ENCODE data around the gene PTPRT.
"Not testable (repeated sequence)": the region's sequence is repeated elsewhere in the genome, so short reads cannot be mapped to it uniquely, and the experiment has no call there.

PTPRT gene

GRCh38 chr20:42959996-42960395 lies 229.7 kb downstream of the PTPRT start:
- no peak for DNase-seq

- DNase-seq: no peak
Measured at GRCh38 chr20:42958367-42959069, 231.2 kb downstream of the PTPRT start.

- no peak for DNase-seq
Measured at GRCh38 chr20:42957704-42958095, 232.0 kb downstream of the PTPRT start.

- DNase-seq: no peak
Measured at GRCh38 chr20:42957018-42957703, 232.5 kb downstream of the PTPRT start.

- DNase-seq: no peak
Measured at GRCh38 chr20:42955713-42956112, 234.0 kb downstream of the PTPRT start.

- DNase-seq: no peak
Measured at GRCh38 chr20:42954951-42955350, 234.8 kb downstream of the PTPRT start.

- DNase-seq: no peak
Measured at GRCh38 chr20:42949950-42950349, 239.8 kb downstream of the PTPRT start.

- DNase-seq: no peak
Measured at GRCh38 chr20:42945234-42945994, 244.3 kb downstream of the PTPRT start.

- no peak for DNase-seq
Measured at GRCh38 chr20:42941629-42942028, 248.1 kb downstream of the PTPRT start.

GRCh38 chr20:42938441-42939205 lies 251.1 kb downstream of the PTPRT start:
- no peak for DNase-seq

- no peak for DNase-seq
Measured at GRCh38 chr20:42936482-42936881, 253.2 kb downstream of the PTPRT start.

GRCh38 chr20:42924215-42924614 lies 265.5 kb downstream of the PTPRT start:
- DNase-seq: no peak

- DNase-seq: no peak
Measured at GRCh38 chr20:42923348-42923918, 266.3 kb downstream of the PTPRT start.

- no peak for DNase-seq
Measured at GRCh38 chr20:42920776-42921175, 268.9 kb downstream of the PTPRT start.

- DNase-seq: no peak
Measured at GRCh38 chr20:42919316-42919715, 270.4 kb downstream of the PTPRT start.

GRCh38 chr20:42915081-42915480 lies 274.6 kb downstream of the PTPRT start:
- no peak for DNase-seq

GRCh38 chr20:42914302-42914701 lies 275.4 kb downstream of the PTPRT start:
- DNase-seq: no peak

- not testable (repeated sequence) for DNase-seq
Measured at GRCh38 chr20:42910808-42911207, 278.9 kb downstream of the PTPRT start.

GRCh38 chr20:42907730-42908129 lies 282.0 kb downstream of the PTPRT start:
- DNase-seq: no peak

- no peak for DNase-seq
Measured at GRCh38 chr20:42906120-42906519, 283.6 kb downstream of the PTPRT start.

- DNase-seq: no peak
Measured at GRCh38 chr20:42902509-42902908, 287.2 kb downstream of the PTPRT start.

GRCh38 chr20:42901689-42902440 lies 287.8 kb downstream of the PTPRT start:
- no peak for DNase-seq
